HEK293 (cell line): ENCODE measurements around the gene KCNA1.

Experiments
- CTCF ChIA-PET: fragments of 350-600 bp; formaldehyde crosslinking; extraction: SDS; loops from one replicate; lab custom pipeline; 2021; ENCODE audit warnings: antibody characterized with exemption; lab: Yijun Ruan, JAX
- POLR2A ChIA-PET: fragments of 300-600 bp; formaldehyde crosslinking; extraction: SDS; loops from one replicate; lab custom pipeline; 2020; ENCODE audit warnings: antibody characterized with exemption, inconsistent platforms; lab: Yijun Ruan, JAX
- H3K27ac ChIP-seq: fragments of 200-500 bp; sonication (Bioruptor generic); 2 replicates; pipeline ENCODE4 v1.5.1; 2014; ENCODE audit warnings: low read depth, low read length, control low read depth, inconsistent platforms; ENCODE audit errors: extremely low read depth
- H3K36me3 ChIP-seq, 2 experiments: fragments of 200-500 bp in 1 of 2; sonication (Bioruptor generic) in 1 of 2; 1 replicate in 1 of 2; 2 replicates in 1 of 2; pipeline ENCODE4 v1.5.1; 2014 to 2017; ENCODE audit warnings: inconsistent platforms in 2 of 2, low read length in 2 of 2; ENCODE audit not compliant: control insufficient read depth in 2 of 2, insufficient read depth in 1 of 2
- H3K4me1 ChIP-seq: fragments of 200-500 bp; sonication (Bioruptor generic); 2 replicates; pipeline ENCODE4 v1.5.1; 2014; ENCODE audit warnings: mild to moderate bottlenecking, low read length, inconsistent platforms; ENCODE audit not compliant: control insufficient read depth, insufficient read depth
- H3K4me3 ChIP-seq: 2 replicates; pipeline ENCODE4 v1.5.1; 2011; ENCODE audit warnings: low read depth, mild to moderate bottlenecking, control low read depth, low read length, moderate library complexity
- H3K9me3 ChIP-seq: fragments of 200-500 bp; sonication (Bioruptor generic); 2 replicates; pipeline ENCODE4 v1.5.1; 2014; ENCODE audit warnings: low read depth, low read length, inconsistent platforms; ENCODE audit not compliant: control insufficient read depth, insufficient read depth
- GLIS2 ChIP-seq: fragments of 450-650 bp; formaldehyde crosslinking; IDR thresholded peaks from 2 replicates; pipeline ENCODE4 v1.5.1; 2016; ENCODE audit warnings: missing biosample characterization, missing genetic modification characterization
- KLF8 ChIP-seq: fragments of 450-650 bp; formaldehyde crosslinking; IDR thresholded peaks from 2 replicates; pipeline ENCODE4 v1.5.1; 2016; ENCODE audit warnings: missing biosample characterization, missing genetic modification characterization
- SCRT1 ChIP-seq: fragments of 450-650 bp; formaldehyde crosslinking; IDR thresholded peaks from 2 replicates; pipeline ENCODE4 v1.5.1; 2016; ENCODE audit warnings: missing biosample characterization, missing genetic modification characterization, borderline replicate concordance
- SP7 ChIP-seq: fragments of 450-650 bp; formaldehyde crosslinking; IDR thresholded peaks from 2 replicates; pipeline ENCODE4 v1.5.1; 2016; ENCODE audit warnings: missing biosample characterization, missing genetic modification characterization
- TCF7L2 ChIP-seq: IDR thresholded peaks from 2 replicates; pipeline ENCODE4 v1.6.1; 2011; ENCODE audit warnings: low read depth, mild to moderate bottlenecking, inconsistent platforms, low read length, moderate library complexity, borderline replicate concordance
- TRIM28 ChIP-seq: IDR thresholded peaks from 2 replicates; pipeline ENCODE4 v1.6.1; 2011; ENCODE audit warnings: low read length, control low read depth, borderline replicate concordance
- WT1 ChIP-seq: fragments of 450-650 bp; formaldehyde crosslinking; IDR thresholded peaks from 2 replicates; pipeline ENCODE4 v1.5.1; 2016; ENCODE audit warnings: missing biosample characterization, missing genetic modification characterization
- ZBTB11 ChIP-seq: fragments of 450-650 bp; formaldehyde crosslinking; conservative IDR thresholded peaks from 2 replicates; pipeline ENCODE4 v1.5.1; 2016; ENCODE audit warnings: low read depth, missing biosample characterization, missing genetic modification characterization
- ZBTB17 ChIP-seq: fragments of 450-650 bp; formaldehyde crosslinking; IDR thresholded peaks from 2 replicates; pipeline ENCODE4 v1.5.1; 2016; ENCODE audit warnings: missing biosample characterization, missing genetic modification characterization
- ZBTB21 ChIP-seq: fragments of 450-650 bp; formaldehyde crosslinking; IDR thresholded peaks from 2 replicates; pipeline ENCODE4 v1.5.1; 2017; ENCODE audit warnings: missing biosample characterization, missing genetic modification characterization
- ZEB2 ChIP-seq: fragments of 450-650 bp; formaldehyde crosslinking; IDR thresholded peaks from 2 replicates; pipeline ENCODE4 v1.5.1; 2016; ENCODE audit warnings: missing biosample characterization, missing genetic modification characterization
- ZFP37 ChIP-seq: fragments of 450-650 bp; formaldehyde crosslinking; IDR thresholded peaks from 2 replicates; pipeline ENCODE4 v1.5.1; 2016; ENCODE audit warnings: missing biosample characterization, missing genetic modification characterization
- ZIC2 ChIP-seq: fragments of 450-650 bp; formaldehyde crosslinking; IDR thresholded peaks from 2 replicates; pipeline ENCODE4 v1.5.1; 2016; ENCODE audit warnings: missing biosample characterization, missing genetic modification characterization
- ZNF146 ChIP-seq: fragments of 450-650 bp; formaldehyde crosslinking; IDR thresholded peaks from 2 replicates; pipeline ENCODE4 v1.5.1; 2016; ENCODE audit warnings: missing biosample characterization, missing genetic modification characterization
- ZNF157 ChIP-seq: fragments of 450-650 bp; formaldehyde crosslinking; IDR thresholded peaks from 2 replicates; pipeline ENCODE4 v1.5.1; 2016; ENCODE audit warnings: missing biosample characterization, missing genetic modification characterization
- ZNF24 ChIP-seq: fragments of 450-650 bp; formaldehyde crosslinking; IDR thresholded peaks from 2 replicates; pipeline ENCODE4 v1.5.1; 2016; ENCODE audit warnings: missing biosample characterization, missing genetic modification characterization
- ZNF266 ChIP-seq: fragments of 450-650 bp; formaldehyde crosslinking; IDR thresholded peaks from 2 replicates; pipeline ENCODE4 v1.5.1; 2016; ENCODE audit warnings: missing biosample characterization, missing genetic modification characterization, low read depth
- ZNF302 ChIP-seq: fragments of 450-650 bp; formaldehyde crosslinking; IDR thresholded peaks from 2 replicates; pipeline ENCODE4 v1.5.1; 2016; ENCODE audit warnings: missing biosample characterization, missing genetic modification characterization, low read depth
- ZNF341 ChIP-seq: fragments of 450-650 bp; formaldehyde crosslinking; IDR thresholded peaks from 2 replicates; pipeline ENCODE4; 2016; ENCODE audit warnings: low read depth, missing biosample characterization, missing genetic modification characterization
- ZNF548 ChIP-seq: fragments of 450-650 bp; formaldehyde crosslinking; IDR thresholded peaks from 2 replicates; pipeline ENCODE4 v1.5.1; 2016; ENCODE audit warnings: missing biosample characterization, missing genetic modification characterization
- ZNF629 ChIP-seq: fragments of 450-650 bp; formaldehyde crosslinking; IDR thresholded peaks from 2 replicates; pipeline ENCODE4 v1.5.1; 2017; ENCODE audit warnings: missing biosample characterization, missing genetic modification characterization
- ZNF645 ChIP-seq: fragments of 450-650 bp; formaldehyde crosslinking; IDR thresholded peaks from 2 replicates; pipeline ENCODE4; 2016; ENCODE audit warnings: missing biosample characterization, missing genetic modification characterization
- ZNF660 ChIP-seq: fragments of 450-650 bp; IDR thresholded peaks from 2 replicates; pipeline ENCODE4 v1.5.1; 2018; ENCODE audit warnings: missing biosample characterization, mild to moderate bottlenecking, missing genetic modification characterization
- ZNF704 ChIP-seq: fragments of 450-650 bp; formaldehyde crosslinking; IDR thresholded peaks from 2 replicates; pipeline ENCODE4 v1.5.1; 2016; ENCODE audit warnings: missing biosample characterization, missing genetic modification characterization
- ZNF747 ChIP-seq: fragments of 450-650 bp; formaldehyde crosslinking; IDR thresholded peaks from 2 replicates; pipeline ENCODE4 v1.5.1; 2016; ENCODE audit warnings: missing biosample characterization, missing genetic modification characterization
- ZNF830 ChIP-seq: fragments of 450-650 bp; IDR thresholded peaks from 2 replicates; pipeline ENCODE4 v1.5.0; 2018; ENCODE audit warnings: missing biosample characterization, missing genetic modification characterization, low read depth, mild to moderate bottlenecking, moderate library complexity
- ZSCAN30 ChIP-seq: fragments of 450-650 bp; IDR thresholded peaks from 2 replicates; pipeline ENCODE4 v1.5.1; 2018; ENCODE audit warnings: missing biosample characterization, mild to moderate bottlenecking, missing genetic modification characterization, moderate library complexity
- ZXDB ChIP-seq: fragments of 450-650 bp; formaldehyde crosslinking; IDR thresholded peaks from 2 replicates; pipeline ENCODE4 v1.5.1; 2016; ENCODE audit warnings: missing biosample characterization, missing genetic modification characterization
- TF ChIP-seq, protein P1 (sequence below): fragments of 450-650 bp; formaldehyde crosslinking; IDR thresholded peaks from 2 replicates; pipeline ENCODE4 v1.5.1; 2016; ENCODE audit warnings: missing biosample characterization, missing genetic modification characterization

KCNA1 gene

GRCh38 chr12:4961311-4961710 is 51.6 kb downstream of the KCNA1 start:
- CTCF ChIA-PET = interaction anchor here (1.0 kb wide), 1 partner anchor 103 kb away, joined by 3 read pairs; no protein-coding TSS in a partner anchor
- no peaks in the 10 kb centered on the region for H3K9me3 ChIP-seq
- no peak overlapping the region for H3K4me3 ChIP-seq
- POLR2A ChIA-PET = no interaction called here
- no peak overlapping the region for H3K27ac ChIP-seq
- TF ChIP-seq WT1 (tag by site-specific recombination) (no peak), ZNF157 (no peak), ZBTB11 (no peak), SCRT1 (no peak), ZEB2 (no peak), ZNF341 (tag by site-specific recombination) (no peak), KLF8 (no peak), ZNF266 (tag by site-specific recombination) (no peak), ZNF830 (no peak), ZNF548 (tag by site-specific recombination) (no peak), ZNF704 (no peak), ZXDB (tag by site-specific recombination) (no peak), ZSCAN30 (tag by site-specific recombination) (no peak), ZBTB21 (tag by site-specific recombination) (no peak), ZNF146 (tag by site-specific recombination) (no peak), ZNF660 (tag by site-specific recombination) (no peak)
- no peaks in the 10 kb centered on the region; the same call in 1 of the 2 replicates for H3K4me1 ChIP-seq
- H3K36me3 ChIP-seq = no peaks in the 10 kb centered on the region

DNA sequence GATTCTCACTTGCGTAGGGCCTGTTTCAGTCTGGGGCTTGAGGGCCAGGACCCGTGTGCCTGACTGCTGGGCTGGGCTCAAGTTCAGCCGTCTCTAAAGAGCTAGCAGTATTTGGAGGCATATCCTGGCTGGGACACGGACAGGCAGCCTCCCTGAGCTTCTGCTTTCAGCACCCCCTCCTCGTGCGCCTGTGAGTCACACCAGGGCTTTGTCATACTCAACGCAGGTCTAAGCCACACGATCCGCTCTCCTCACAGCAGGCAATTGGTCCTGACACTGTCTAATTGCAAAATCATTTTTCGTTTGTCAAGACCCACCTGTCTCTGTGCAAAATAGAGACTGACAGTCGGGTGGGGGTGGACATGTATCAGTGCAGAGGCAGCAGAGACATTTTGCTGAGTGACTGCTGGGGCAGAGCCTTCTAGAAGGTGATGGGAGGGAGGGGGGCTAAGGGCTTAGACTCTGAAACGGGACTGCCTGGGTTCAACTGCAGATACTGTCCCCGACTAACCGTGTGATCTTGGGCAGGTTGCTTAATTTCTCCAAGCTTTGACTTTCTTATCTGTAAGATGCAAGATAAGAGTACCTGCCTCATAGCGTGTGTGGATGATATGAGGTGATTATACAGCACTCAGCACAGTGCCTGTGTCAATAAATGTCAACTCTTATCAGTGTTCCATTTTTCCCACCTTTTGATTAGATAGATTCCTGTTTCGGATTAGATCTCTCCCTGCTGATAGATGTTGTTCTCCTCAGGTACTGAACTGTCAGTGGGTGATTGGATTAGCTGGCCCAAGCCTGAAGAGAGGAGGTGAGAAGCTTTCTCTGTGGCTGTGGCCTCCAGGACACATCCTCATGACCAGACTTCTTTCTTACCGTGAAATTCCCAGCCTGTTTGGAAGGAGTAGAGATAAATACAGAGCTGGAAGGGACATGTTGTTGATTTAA is 53.1 kb downstream of the KCNA1 start:
- H3K27ac ChIP-seq = no peak overlapping the region
- H3K4me3 ChIP-seq = no peak overlapping the region
- ChIA-PET POLR2A (no interaction called here), CTCF (interaction anchor here (0.5 kb wide), 1 partner anchor 447 kb away, joined by 3 read pairs; no protein-coding TSS in a partner anchor)
- H3K36me3 ChIP-seq = no peaks in the 10 kb centered on the region
- no peaks in the 10 kb centered on the region for H3K9me3 ChIP-seq
- no peaks in the 10 kb centered on the region; the same call in 1 of the 2 replicates for H3K4me1 ChIP-seq
- TF ChIP-seq ZNF302 (tag by site-specific recombination) (no peak), TRIM28 (0 out of 2 replicates have a peak, but pooled peaks have one; percentile 17), SP7 (tag by site-specific recombination) (peak; percentile 36; the same call in 1 of the 2 replicates), ZBTB17 (peak; percentile 42; the same call in 1 of the 2 replicates), ZNF629 (tag by site-specific recombination) (peak; percentile 58), ZNF266 (tag by site-specific recombination) (no peak), ZNF830 (no peak), ZNF24 (tag by site-specific recombination) (no peak), ZIC2 (tag by site-specific recombination) (peak; percentile 78), TCF7L2 (no peak), ZNF157 (no peak), ZEB2 (no peak), GLIS2 (0 out of 2 replicates have a peak, but pooled peaks have one; percentile 12), ZNF747 (tag by site-specific recombination) (no peak), ZFP37 (tag by site-specific recombination) (no peak), ZNF645 (tag by site-specific recombination) (no peak)
- TF ChIP-seq, protein P1, sequence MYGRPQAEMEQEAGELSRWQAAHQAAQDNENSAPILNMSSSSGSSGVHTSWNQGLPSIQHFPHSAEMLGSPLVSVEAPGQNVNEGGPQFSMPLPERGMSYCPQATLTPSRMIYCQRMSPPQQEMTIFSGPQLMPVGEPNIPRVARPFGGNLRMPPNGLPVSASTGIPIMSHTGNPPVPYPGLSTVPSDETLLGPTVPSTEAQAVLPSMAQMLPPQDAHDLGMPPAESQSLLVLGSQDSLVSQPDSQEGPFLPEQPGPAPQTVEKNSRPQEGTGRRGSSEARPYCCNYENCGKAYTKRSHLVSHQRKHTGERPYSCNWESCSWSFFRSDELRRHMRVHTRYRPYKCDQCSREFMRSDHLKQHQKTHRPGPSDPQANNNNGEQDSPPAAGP = peak; percentile 52; the same call in 1 of the 2 replicates
